ENCODE results near the gene TRIM33. TPM values are rescaled to one million over a fixed set of nuclear protein-coding genes. Genes with fewer than 3 reads are reported as not detected.

Gene TRIM33
- total RNA-seq, 1 experiment from 2014 or later, result 50.1 TPM

- intact Hi-C loops (cut with micrococcal nuclease; ENCODE audit: unreplicated experiment), result no loop called here
- H3K27me3 ChIP-seq (replicated peaks; ENCODE audit: insufficient read depth, low read depth, low read length, poor library complexity), result no peaks in the 10 kb centered on the region
- no TSS peak for BruUV-seq (replicated peaks)
- ChIA-PET CTCF (no interaction called here), POLR2A (ENCODE audit: low non-redundant PET) (no interaction called here)
- peaks cover 14% of the 10 kb centered on the region for H3K36me3 ChIP-seq (ENCODE audit: insufficient read depth, low read length, poor library complexity, severe bottlenecking)
- no peak for DNase-seq (ENCODE audit: low spot score)
- H3K27ac ChIP-seq (ENCODE audit: low read depth, low read length, poor library complexity, severe bottlenecking), result no peak overlapping the region
- TF ChIP-seq CTCF (conservative IDR thresholded peaks at IDR 0.05; ENCODE audit: low read depth, low read length) (no peak), EZH2 (IDR thresholded peaks at IDR 0.05; ENCODE audit: borderline replicate concordance, low read depth, low read length, poor library complexity, severe bottlenecking) (no peak)
- no peaks in the 10 kb centered on the region for H3K9me3 ChIP-seq (ENCODE audit: low read depth, low read length, poor library complexity, severe bottlenecking)
- peaks cover 17% of the 10 kb centered on the region for H3K4me1 ChIP-seq (ENCODE audit: insufficient read depth, low read length, poor library complexity, severe bottlenecking)
- peak overlapping the region; percentile 83 for H3K4me3 ChIP-seq (ENCODE audit: low read depth, low read length, poor library complexity, severe bottlenecking)
Observed at GRCh38 chr1:114508386-114508898, 2.6 kb downstream of the TRIM33 start.

- intact Hi-C loops (cut with micrococcal nuclease; ENCODE audit: unreplicated experiment), result no loop called here
Observed at GRCh38 chr1:114507513-114507912, 3.5 kb downstream of the TRIM33 start.

GRCh38 chr1:114505148-114505561 is 5.8 kb downstream of the TRIM33 start:
- BruUV-seq (replicated peaks), result no TSS peak
- no peak for TF ChIP-seq CTCF (conservative IDR thresholded peaks at IDR 0.05; ENCODE audit: low read depth, low read length)
- no peak for TF ChIP-seq EZH2 (IDR thresholded peaks at IDR 0.05; ENCODE audit: borderline replicate concordance, low read depth, low read length, poor library complexity, severe bottlenecking)
- no peak for DNase-seq (ENCODE audit: low spot score)

More at GRCh38 chr1:114507513-114507912, 3.5 kb downstream of the TRIM33 start:
- DNase-seq (ENCODE audit: low spot score), result no peak
- Histone ChIP-seq H3K4me3 (ENCODE audit: low read depth, low read length, poor library complexity, severe bottlenecking) (no peak overlapping the region), H3K27ac (ENCODE audit: low read depth, low read length, poor library complexity, severe bottlenecking) (no peak overlapping the region), H3K9me3 (ENCODE audit: low read depth, low read length, poor library complexity, severe bottlenecking) (no peaks in the 10 kb centered on the region), H3K36me3 (ENCODE audit: insufficient read depth, low read length, poor library complexity, severe bottlenecking) (peaks cover 14% of the 10 kb centered on the region), H3K27me3 (replicated peaks; ENCODE audit: insufficient read depth, low read depth, low read length, poor library complexity) (no peaks in the 10 kb centered on the region), H3K4me1 (ENCODE audit: insufficient read depth, low read length, poor library complexity, severe bottlenecking) (peaks cover 17% of the 10 kb centered on the region)
- no TSS peak for BruUV-seq (replicated peaks)
- ChIA-PET POLR2A (ENCODE audit: low non-redundant PET) (no interaction called here), CTCF (no interaction called here)
- TF ChIP-seq CTCF (conservative IDR thresholded peaks at IDR 0.05; ENCODE audit: low read depth, low read length) (no peak), EZH2 (IDR thresholded peaks at IDR 0.05; ENCODE audit: borderline replicate concordance, low read depth, low read length, poor library complexity, severe bottlenecking) (no peak)

More at GRCh38 chr1:114505148-114505561, 5.8 kb downstream of the TRIM33 start:
- Histone ChIP-seq H3K27ac (ENCODE audit: low read depth, low read length, poor library complexity, severe bottlenecking) (no peak overlapping the region), H3K27me3 (replicated peaks; ENCODE audit: insufficient read depth, low read depth, low read length, poor library complexity) (no peaks in the 10 kb centered on the region), H3K4me3 (ENCODE audit: low read depth, low read length, poor library complexity, severe bottlenecking) (no peak overlapping the region), H3K9me3 (ENCODE audit: low read depth, low read length, poor library complexity, severe bottlenecking) (no peaks in the 10 kb centered on the region), H3K36me3 (ENCODE audit: insufficient read depth, low read length, poor library complexity, severe bottlenecking) (peaks cover 14% of the 10 kb centered on the region), H3K4me1 (ENCODE audit: insufficient read depth, low read length, poor library complexity, severe bottlenecking) (peaks cover 17% of the 10 kb centered on the region)
- CTCF ChIA-PET, result no interaction called here
- POLR2A ChIA-PET (ENCODE audit: low non-redundant PET), result no interaction called here
- intact Hi-C loops (cut with micrococcal nuclease; ENCODE audit: unreplicated experiment), result no loop called here
